Osteoblast (primary cell): Measurements from ENCODE around the gene SDC1. TPM values are rescaled to one million over a fixed set of nuclear protein-coding genes. Genes with fewer than 3 reads are reported as not detected.

Experiments used
- DNase-seq: peaks from one replicate; pipeline ENCODE4 v3.0.0; 2011; ENCODE audit warnings: low spot score, mixed read lengths; ENCODE audit not compliant: insufficient read length; ENCODE audit errors: missing footprints
- H2AFZ ChIP-seq: 2 replicates; pipeline ENCODE4 v1.6.0; 2011; ENCODE audit warnings: mild to moderate bottlenecking, low read length
- H3K27ac ChIP-seq: 2 replicates; pipeline ENCODE4 v1.5.1; 2011; ENCODE audit warnings: mild to moderate bottlenecking, low read depth, low read length, moderate library complexity
- H3K27me3 ChIP-seq: 2 replicates; pipeline ENCODE4 v1.6.0; 2012; ENCODE audit warnings: mild to moderate bottlenecking, control low read depth, inconsistent platforms, low read length, moderate library complexity; ENCODE audit not compliant: insufficient read depth
- H3K36me3 ChIP-seq: 2 replicates; pipeline ENCODE4 v1.5.1; 2011; ENCODE audit warnings: mild to moderate bottlenecking, low read length, control low read depth, moderate library complexity; ENCODE audit not compliant: insufficient read depth
- H3K4me1 ChIP-seq: 2 replicates; pipeline ENCODE4 v1.5.1; 2011; ENCODE audit warnings: mild to moderate bottlenecking, low read length, control low read depth, moderate library complexity; ENCODE audit not compliant: insufficient read depth
- H3K4me2 ChIP-seq: 2 replicates; pipeline ENCODE4 v1.6.0; 2011; ENCODE audit warnings: mild to moderate bottlenecking, low read length; ENCODE audit not compliant: insufficient read depth
- H3K4me3 ChIP-seq: fragments of 200-600 bp; sonication (generic); 3 replicates; pipeline ENCODE4 v1.5.1; 2012; ENCODE audit warnings: mild to moderate bottlenecking, low read length, inconsistent platforms; ENCODE audit not compliant: insufficient read depth
- H3K79me2 ChIP-seq: 2 replicates; pipeline ENCODE4 v1.6.0; 2012; ENCODE audit warnings: mild to moderate bottlenecking, low read length, control low read depth, inconsistent platforms; ENCODE audit not compliant: insufficient read depth
- H3K9me3 ChIP-seq: 2 replicates; pipeline ENCODE4 v1.5.1; 2011; ENCODE audit warnings: low read depth, low read length, control low read depth
- H4K20me1 ChIP-seq: 2 replicates; pipeline ENCODE4 v1.6.0; 2012; ENCODE audit warnings: mild to moderate bottlenecking, low read length, control low read depth; ENCODE audit not compliant: insufficient read depth
- CTCF ChIP-seq: IDR thresholded peaks from 2 replicates; pipeline ENCODE4 v1.5.1; 2011; ENCODE audit warnings: mild to moderate bottlenecking, low read depth, low read length, moderate library complexity; ENCODE audit errors: extremely low read depth
- total RNA-seq: library from RNA; depleted of rRNA; stranded (reverse); fragments of >200 nt; gene quantifications from 2 replicates; pipeline ENCODE4 v1.2.3, GENCODE V29; 2012

The SDC1 gene
- total RNA-seq, 1 donor = 7.6 TPM

DNA sequence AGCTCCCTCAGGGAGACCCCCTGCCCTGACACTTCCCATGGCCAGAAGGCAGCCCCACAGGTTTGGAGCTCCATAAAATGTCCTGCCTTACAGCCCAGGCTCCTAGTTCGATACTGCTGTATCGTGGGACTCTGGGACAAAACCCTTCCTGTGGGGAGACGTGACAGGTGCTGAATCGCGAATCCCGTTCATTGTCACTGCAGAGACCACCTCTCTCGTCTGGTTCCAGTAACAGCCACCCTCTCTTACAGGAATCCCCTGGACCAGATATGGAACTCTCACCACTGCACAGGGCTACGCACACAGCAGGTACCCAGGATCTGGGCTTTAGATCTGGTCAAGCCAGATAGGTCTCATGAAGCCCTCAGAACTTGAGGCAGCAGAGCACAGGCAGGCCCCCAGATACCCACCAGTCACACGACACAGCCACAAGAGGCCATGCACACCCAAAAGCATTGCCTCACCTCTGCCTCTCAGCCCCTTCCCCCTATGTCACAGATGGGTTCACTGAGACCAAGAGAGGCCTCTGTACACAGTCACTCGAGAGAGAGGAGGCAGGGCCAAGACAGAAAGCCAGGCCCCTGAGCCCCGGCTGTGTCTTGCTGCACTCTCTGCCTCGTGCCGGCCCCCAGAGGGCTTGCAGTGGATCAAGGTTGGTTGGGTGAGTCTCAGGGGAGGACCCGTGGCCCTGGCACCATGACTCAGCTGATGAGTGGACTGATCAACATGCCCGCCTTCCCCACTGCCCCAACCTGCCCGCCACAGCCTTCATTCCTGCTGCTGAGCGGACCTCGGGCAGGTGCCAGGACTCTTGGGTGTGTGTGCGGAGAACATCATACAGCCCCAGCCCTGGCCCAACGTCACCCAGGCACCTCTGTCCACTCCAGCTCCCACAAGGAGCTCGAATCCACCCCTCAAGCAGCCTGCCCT lies 7.6 kb downstream of the SDC1 start:
- no peaks in the 10 kb centered on the region for H4K20me1 ChIP-seq
- no peak overlapping the region for H3K4me2 ChIP-seq
- H3K9me3 ChIP-seq = no peaks in the 10 kb centered on the region
- H3K4me3 ChIP-seq = no peak overlapping the region
- H3K79me2 ChIP-seq = no peaks in the 10 kb centered on the region
- DNase-seq = peak; percentile 89
- H3K4me1 ChIP-seq = peaks cover 17% of the 10 kb centered on the region
- no peak overlapping the region for H3K27ac ChIP-seq
- H2AFZ ChIP-seq = no peak overlapping the region
- no peak for TF ChIP-seq CTCF
- no peaks in the 10 kb centered on the region for H3K27me3 ChIP-seq
- no peaks in the 10 kb centered on the region for H3K36me3 ChIP-seq

DNA sequence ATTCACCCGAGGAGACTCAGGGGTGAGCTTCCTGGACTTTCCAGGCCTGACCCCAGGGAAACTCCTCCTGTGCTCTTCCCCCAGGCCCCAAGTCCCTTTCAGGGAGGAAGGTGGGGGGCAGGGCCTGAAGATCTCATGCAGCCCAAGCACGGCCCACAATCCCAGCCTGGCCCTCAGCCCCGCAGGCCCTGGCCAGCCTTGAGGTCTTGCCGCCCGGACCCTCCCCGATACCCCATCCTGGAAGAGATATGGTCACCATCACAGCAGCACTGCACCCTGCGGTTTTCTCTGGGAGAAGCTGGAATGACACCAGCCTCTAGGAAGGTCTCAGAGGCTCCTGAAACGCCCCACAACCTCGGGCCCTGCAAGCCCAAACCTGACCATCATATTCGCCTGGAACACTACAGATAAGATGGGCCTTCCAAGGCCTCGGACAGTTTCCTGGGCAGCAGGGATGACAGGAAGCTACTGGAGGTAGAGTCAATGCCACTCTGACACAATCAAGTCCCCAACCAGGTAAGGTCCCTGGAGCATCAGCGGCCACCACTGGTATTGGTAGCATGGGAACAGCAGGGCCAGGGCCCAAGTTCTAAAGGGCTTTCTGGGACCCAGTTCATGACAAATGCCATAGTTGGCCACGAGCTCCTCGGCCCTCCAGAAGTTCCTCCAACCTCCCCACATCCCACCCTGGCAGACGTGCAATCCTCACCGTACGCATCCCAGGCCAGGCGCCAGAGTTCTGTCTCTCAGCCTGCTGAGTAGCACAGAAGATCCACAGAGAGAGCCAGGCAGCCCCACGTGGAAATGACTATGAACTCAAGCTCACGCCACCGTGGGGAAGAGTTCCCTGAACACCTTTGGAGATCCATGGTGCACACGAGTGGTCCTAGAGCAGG lies 8.6 kb downstream of the SDC1 start:
- H3K27ac ChIP-seq = no peak overlapping the region
- no peaks in the 10 kb centered on the region for H3K27me3 ChIP-seq
- peak; percentile 80 for DNase-seq
- H3K36me3 ChIP-seq = no peaks in the 10 kb centered on the region
- H3K4me2 ChIP-seq = no peak overlapping the region
- TF ChIP-seq CTCF = no peak
- no peaks in the 10 kb centered on the region for H3K79me2 ChIP-seq
- H3K4me1 ChIP-seq = peaks cover 7% of the 10 kb centered on the region
- no peaks in the 10 kb centered on the region for H4K20me1 ChIP-seq
- H2AFZ ChIP-seq = no peak overlapping the region
- H3K9me3 ChIP-seq = no peaks in the 10 kb centered on the region
- H3K4me3 ChIP-seq = no peak overlapping the region

GRCh38 chr2:20215183-20216040 lies 9.5 kb downstream of the SDC1 start:
- Histone ChIP-seq H4K20me1 (no peaks in the 10 kb centered on the region), H3K79me2 (no peaks in the 10 kb centered on the region)
- peak; percentile 49 for DNase-seq

More at GRCh38 chr2:20215183-20216040, 9.5 kb downstream of the SDC1 start:
- Histone ChIP-seq H3K27ac (no peak overlapping the region), H3K36me3 (no peaks in the 10 kb centered on the region), H2AFZ (no peak overlapping the region), H3K27me3 (no peaks in the 10 kb centered on the region), H3K4me3 (no peak overlapping the region), H3K9me3 (no peaks in the 10 kb centered on the region), H3K4me2 (no peak overlapping the region), H3K4me1 (no peaks in the 10 kb centered on the region)
- TF ChIP-seq CTCF = no peak
